ENCODE data around the gene ZNF668.

DNA sequence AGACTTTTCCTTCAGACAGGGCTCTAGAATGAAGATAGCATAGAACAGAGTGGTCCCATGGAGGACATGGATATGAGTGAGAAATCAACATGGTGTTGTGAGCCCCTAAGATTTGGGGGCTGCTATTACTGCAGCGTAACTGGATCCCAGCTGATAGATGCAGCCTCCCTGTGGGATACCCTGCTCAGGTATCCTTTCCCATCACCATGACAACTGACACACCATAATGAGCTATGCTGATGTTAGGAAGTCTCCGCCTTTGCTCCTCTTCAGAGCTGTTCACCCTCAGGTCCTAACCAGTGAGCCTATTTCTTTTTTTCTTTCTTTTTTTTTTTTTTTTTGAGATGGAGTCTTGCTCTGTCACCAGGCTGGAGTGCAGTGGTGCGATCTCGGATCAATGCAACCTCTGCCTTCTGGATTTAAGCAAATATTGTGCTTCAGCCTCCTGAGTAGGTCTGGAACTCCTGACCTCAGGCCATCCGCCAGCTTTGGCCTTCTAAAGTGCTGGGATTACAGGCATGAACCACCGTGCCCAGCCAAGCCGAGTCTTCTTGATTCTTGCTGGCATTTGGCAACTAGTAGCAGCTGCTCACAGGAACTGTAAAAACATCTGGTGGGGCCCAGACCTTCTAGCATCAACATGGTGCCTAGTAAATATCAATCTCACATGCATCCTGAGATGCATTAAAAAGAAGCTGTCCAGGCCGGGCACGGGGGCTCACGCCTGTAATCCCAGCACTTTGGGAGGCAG is 23.6 kb downstream of the ZNF668 start:
- TF ChIP-seq, protein P1, sequence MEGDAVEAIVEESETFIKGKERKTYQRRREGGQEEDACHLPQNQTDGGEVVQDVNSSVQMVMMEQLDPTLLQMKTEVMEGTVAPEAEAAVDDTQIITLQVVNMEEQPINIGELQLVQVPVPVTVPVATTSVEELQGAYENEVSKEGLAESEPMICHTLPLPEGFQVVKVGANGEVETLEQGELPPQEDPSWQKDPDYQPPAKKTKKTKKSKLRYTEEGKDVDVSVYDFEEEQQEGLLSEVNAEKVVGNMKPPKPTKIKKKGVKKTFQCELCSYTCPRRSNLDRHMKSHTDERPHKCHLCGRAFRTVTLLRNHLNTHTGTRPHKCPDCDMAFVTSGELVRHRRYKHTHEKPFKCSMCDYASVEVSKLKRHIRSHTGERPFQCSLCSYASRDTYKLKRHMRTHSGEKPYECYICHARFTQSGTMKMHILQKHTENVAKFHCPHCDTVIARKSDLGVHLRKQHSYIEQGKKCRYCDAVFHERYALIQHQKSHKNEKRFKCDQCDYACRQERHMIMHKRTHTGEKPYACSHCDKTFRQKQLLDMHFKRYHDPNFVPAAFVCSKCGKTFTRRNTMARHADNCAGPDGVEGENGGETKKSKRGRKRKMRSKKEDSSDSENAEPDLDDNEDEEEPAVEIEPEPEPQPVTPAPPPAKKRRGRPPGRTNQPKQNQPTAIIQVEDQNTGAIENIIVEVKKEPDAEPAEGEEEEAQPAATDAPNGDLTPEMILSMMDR (IDR thresholded peaks at IDR 0.05), result no peak
- no peak for TF ChIP-seq POLR2A (IDR thresholded peaks at IDR 0.05)
